IMR-90 (cell line): ENCODE data around the gene SV2C.

Experiments
- BHLHE40 ChIP-seq: fragments of 150-350 bp; IDR thresholded peaks from 2 replicates; pipeline ENCODE4 v1.6.1; 2016; ENCODE audit warnings: mild to moderate bottlenecking, low read depth, low read length
- CEBPB ChIP-seq: IDR thresholded peaks from 2 replicates; pipeline ENCODE4 v1.6.1; 2012; ENCODE audit warnings: low read depth, low read length, improper control_type of control experiment
- FOS ChIP-seq: fragments of 150-350 bp; IDR thresholded peaks from 2 replicates; pipeline ENCODE4 v1.6.1; 2016; ENCODE audit warnings: low read depth, low read length
- MAZ ChIP-seq: IDR thresholded peaks from 2 replicates; pipeline ENCODE4 v1.6.1; 2012; ENCODE audit warnings: low read depth, mild to moderate bottlenecking, low read length, improper control_type of control experiment, moderate library complexity, borderline replicate concordance
- MXI1 ChIP-seq: IDR thresholded peaks from 2 replicates; pipeline ENCODE4 v1.6.1; 2012; ENCODE audit warnings: low read depth, mild to moderate bottlenecking, low read length, moderate library complexity, borderline replicate concordance
- POLR2A ChIP-seq: IDR thresholded peaks from 2 replicates; pipeline ENCODE4 v1.6.1; 2012; ENCODE audit warnings: mild to moderate bottlenecking, low read depth, low read length
- RAD21 ChIP-seq: IDR thresholded peaks from 2 replicates; pipeline ENCODE4 v1.6.1; 2012; ENCODE audit warnings: low read length, improper control_type of control experiment
- RFX5 ChIP-seq: IDR thresholded peaks from 2 replicates; pipeline ENCODE4 v1.8.0; 2012; ENCODE audit warnings: low read depth, mild to moderate bottlenecking, low read length, moderate library complexity
- SMC3 ChIP-seq: fragments of 150-350 bp; IDR thresholded peaks from 2 replicates; pipeline ENCODE4 v1.6.1; 2016; ENCODE audit warnings: low read depth, mild to moderate bottlenecking, antibody characterized with exemption, low read length, moderate library complexity
- TF ChIP-seq, protein P1 (sequence below): conservative IDR thresholded peaks from 2 replicates; pipeline ENCODE4 v1.5.1; 2012; ENCODE audit warnings: mild to moderate bottlenecking, low read depth, low read length, improper control_type of control experiment
- TF ChIP-seq, protein P2 (sequence below): fragments of 150-350 bp; IDR thresholded peaks from 2 replicates; pipeline ENCODE4 v1.6.1; 2017; ENCODE audit warnings: mild to moderate bottlenecking, antibody characterized with exemption, low read length, low read depth
- TF ChIP-seq, protein P3 (sequence below): fragments of 150-350 bp; IDR thresholded peaks from 2 replicates; pipeline ENCODE4 v1.6.1; 2016; ENCODE audit warnings: low read depth, mild to moderate bottlenecking, low read length, moderate library complexity, borderline replicate concordance

DNA sequence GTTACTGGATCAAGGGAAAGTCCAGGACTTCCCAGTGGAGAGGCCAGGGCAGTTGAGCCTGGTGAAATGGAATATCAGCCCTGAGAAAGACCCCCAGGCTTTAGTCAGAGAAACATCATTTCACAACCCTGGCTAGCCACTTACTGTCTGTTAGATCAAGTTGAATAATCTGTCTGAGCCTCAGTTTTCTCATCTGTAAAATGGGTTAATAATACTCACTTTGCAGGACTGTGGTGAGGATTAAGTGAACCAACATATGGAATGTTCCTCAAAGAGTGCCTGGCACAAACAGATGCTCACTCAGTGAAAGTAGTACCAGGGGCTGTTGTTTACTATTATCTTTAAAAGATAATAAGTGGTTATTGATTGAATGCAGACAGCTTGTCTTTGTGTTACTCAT lies 110.5 kb downstream of the SV2C start:
- TF ChIP-seq, protein P1, sequence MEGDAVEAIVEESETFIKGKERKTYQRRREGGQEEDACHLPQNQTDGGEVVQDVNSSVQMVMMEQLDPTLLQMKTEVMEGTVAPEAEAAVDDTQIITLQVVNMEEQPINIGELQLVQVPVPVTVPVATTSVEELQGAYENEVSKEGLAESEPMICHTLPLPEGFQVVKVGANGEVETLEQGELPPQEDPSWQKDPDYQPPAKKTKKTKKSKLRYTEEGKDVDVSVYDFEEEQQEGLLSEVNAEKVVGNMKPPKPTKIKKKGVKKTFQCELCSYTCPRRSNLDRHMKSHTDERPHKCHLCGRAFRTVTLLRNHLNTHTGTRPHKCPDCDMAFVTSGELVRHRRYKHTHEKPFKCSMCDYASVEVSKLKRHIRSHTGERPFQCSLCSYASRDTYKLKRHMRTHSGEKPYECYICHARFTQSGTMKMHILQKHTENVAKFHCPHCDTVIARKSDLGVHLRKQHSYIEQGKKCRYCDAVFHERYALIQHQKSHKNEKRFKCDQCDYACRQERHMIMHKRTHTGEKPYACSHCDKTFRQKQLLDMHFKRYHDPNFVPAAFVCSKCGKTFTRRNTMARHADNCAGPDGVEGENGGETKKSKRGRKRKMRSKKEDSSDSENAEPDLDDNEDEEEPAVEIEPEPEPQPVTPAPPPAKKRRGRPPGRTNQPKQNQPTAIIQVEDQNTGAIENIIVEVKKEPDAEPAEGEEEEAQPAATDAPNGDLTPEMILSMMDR, result no peak
- TF ChIP-seq MXI1 (no peak), BHLHE40 (no peak), CEBPB (no peak), POLR2A (no peak), RFX5 (no peak), RAD21 (no peak), MAZ (no peak), FOS (no peak), SMC3 (no peak)
- TF ChIP-seq, protein P2, sequence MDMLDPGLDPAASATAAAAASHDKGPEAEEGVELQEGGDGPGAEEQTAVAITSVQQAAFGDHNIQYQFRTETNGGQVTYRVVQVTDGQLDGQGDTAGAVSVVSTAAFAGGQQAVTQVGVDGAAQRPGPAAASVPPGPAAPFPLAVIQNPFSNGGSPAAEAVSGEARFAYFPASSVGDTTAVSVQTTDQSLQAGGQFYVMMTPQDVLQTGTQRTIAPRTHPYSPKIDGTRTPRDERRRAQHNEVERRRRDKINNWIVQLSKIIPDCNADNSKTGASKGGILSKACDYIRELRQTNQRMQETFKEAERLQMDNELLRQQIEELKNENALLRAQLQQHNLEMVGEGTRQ, result no peak
- TF ChIP-seq, protein P3, sequence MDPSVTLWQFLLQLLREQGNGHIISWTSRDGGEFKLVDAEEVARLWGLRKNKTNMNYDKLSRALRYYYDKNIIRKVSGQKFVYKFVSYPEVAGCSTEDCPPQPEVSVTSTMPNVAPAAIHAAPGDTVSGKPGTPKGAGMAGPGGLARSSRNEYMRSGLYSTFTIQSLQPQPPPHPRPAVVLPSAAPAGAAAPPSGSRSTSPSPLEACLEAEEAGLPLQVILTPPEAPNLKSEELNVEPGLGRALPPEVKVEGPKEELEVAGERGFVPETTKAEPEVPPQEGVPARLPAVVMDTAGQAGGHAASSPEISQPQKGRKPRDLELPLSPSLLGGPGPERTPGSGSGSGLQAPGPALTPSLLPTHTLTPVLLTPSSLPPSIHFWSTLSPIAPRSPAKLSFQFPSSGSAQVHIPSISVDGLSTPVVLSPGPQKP, result no peak
